RWPE2 (cell line): ENCODE measurements around the gene CDKN3.

ENCODE experiments used
- ATAC-seq: fragments of 200-7000 bp; cut with Tn5 transposase; 3 replicates; pipeline ENCODE4 v1.9.1; 2021; ENCODE audit warnings: low read depth
- DNase-seq: peaks from one replicate; pipeline ENCODE4 v3.0.0-alpha.2; 2020; ENCODE audit warnings: low spot score
- H3K27ac ChIP-seq: fragments of 450-650 bp; 2 replicates; pipeline ENCODE4 v1.5.1; 2017; ENCODE audit warnings: mild to moderate bottlenecking; ENCODE audit not compliant: poor library complexity, severe bottlenecking
- H3K27me3 ChIP-seq: fragments of 250-450 bp; sonication (Bioruptor Pico); 2 replicates; pipeline ENCODE4 v1.5.1; 2021; ENCODE audit warnings: mild to moderate bottlenecking, moderate library complexity; ENCODE audit not compliant: insufficient read depth, poor library complexity, severe bottlenecking
- H3K36me3 ChIP-seq: fragments of 250-450 bp; sonication (Bioruptor Pico); 2 replicates; pipeline ENCODE4 v1.5.1; 2020; ENCODE audit warnings: low read depth, mild to moderate bottlenecking, moderate library complexity
- H3K4me1 ChIP-seq: fragments of 250-450 bp; sonication (Bioruptor Pico); 2 replicates; pipeline ENCODE4 v1.5.1; 2021; ENCODE audit warnings: mild to moderate bottlenecking, moderate library complexity; ENCODE audit not compliant: insufficient read depth, poor library complexity, severe bottlenecking
- H3K4me3 ChIP-seq: fragments of 250-450 bp; sonication (Bioruptor Pico); 2 replicates; pipeline ENCODE4 v1.5.1; 2021; ENCODE audit warnings: mild to moderate bottlenecking, moderate library complexity; ENCODE audit not compliant: severe bottlenecking
- H3K9me3 ChIP-seq: fragments of 250-450 bp; sonication (Bioruptor Pico); 2 replicates; pipeline ENCODE4 v1.5.1; 2021; ENCODE audit warnings: mild to moderate bottlenecking, moderate library complexity; ENCODE audit not compliant: severe bottlenecking
- CTCF ChIP-seq: fragments of 450-650 bp; IDR thresholded peaks from one replicate; pipeline ENCODE4 v1.5.1; 2017; ENCODE audit warnings: mild to moderate bottlenecking, moderate library complexity; ENCODE audit not compliant: poor library complexity, severe bottlenecking

Gene CDKN3

GRCh38 chr14:54410215-54410614, 13.4 kb downstream of the CDKN3 start:
- Histone ChIP-seq H3K36me3 (peaks cover 87% of the 10 kb centered on the region), H3K27ac (no peak overlapping the region)
- no peak for TF ChIP-seq CTCF

GRCh38 chr14:54411371-54411770, 14.6 kb downstream of the CDKN3 start:
- Histone ChIP-seq H3K27me3 (no peaks in the 10 kb centered on the region), H3K4me1 (no peaks in the 10 kb centered on the region), H3K27ac (no peak overlapping the region), H3K36me3 (peaks cover 92% of the 10 kb centered on the region), H3K4me3 (no peak overlapping the region), H3K9me3 (no peaks in the 10 kb centered on the region)
- ATAC-seq (no peak), DNase-seq (no peak)
- TF ChIP-seq CTCF = no peak

More at GRCh38 chr14:54410215-54410614, 13.4 kb downstream of the CDKN3 start:
- H3K4me1 ChIP-seq = no peaks in the 10 kb centered on the region
- no peak for DNase-seq
- no peaks in the 10 kb centered on the region for H3K9me3 ChIP-seq
- no peak overlapping the region for H3K4me3 ChIP-seq
- no peak for ATAC-seq
- H3K27me3 ChIP-seq = no peaks in the 10 kb centered on the region

GRCh38 chr14:54420478-54421142, 23.8 kb downstream of the CDKN3 start:
- no peak for DNase-seq
- peak overlapping the region; percentile 1 for H3K27ac ChIP-seq
- ATAC-seq = peak; percentile 80

GRCh38 chr14:54423991-54424390, 27.2 kb downstream of the CDKN3 start:
- Histone ChIP-seq H3K36me3 (peaks cover 76% of the 10 kb centered on the region), H3K27me3 (no peaks in the 10 kb centered on the region), H3K4me3 (no peak overlapping the region), H3K4me1 (no peaks in the 10 kb centered on the region), H3K9me3 (no peaks in the 10 kb centered on the region), H3K27ac (no peak overlapping the region)
- DNase-seq (no peak), ATAC-seq (no peak)
- no peak for TF ChIP-seq CTCF

More at GRCh38 chr14:54420478-54421142, 23.8 kb downstream of the CDKN3 start:
- Histone ChIP-seq H3K9me3 (no peaks in the 10 kb centered on the region), H3K27me3 (no peaks in the 10 kb centered on the region), H3K4me3 (no peak overlapping the region), H3K4me1 (no peaks in the 10 kb centered on the region), H3K36me3 (peaks cover 73% of the 10 kb centered on the region)
- TF ChIP-seq CTCF = peak; percentile 90

GRCh38 chr14:54424479-54424901, 27.7 kb downstream of the CDKN3 start:
- Histone ChIP-seq H3K36me3 (peaks cover 76% of the 10 kb centered on the region), H3K27me3 (no peaks in the 10 kb centered on the region), H3K4me1 (no peaks in the 10 kb centered on the region), H3K4me3 (no peak overlapping the region), H3K27ac (no peak overlapping the region), H3K9me3 (no peaks in the 10 kb centered on the region)
- DNase-seq (no peak), ATAC-seq (no peak)
- TF ChIP-seq CTCF = no peak
